ELF-1 (cell line): ENCODE measurements around the gene DCST1.

ENCODE experiments used
- DNase-seq: peaks from one replicate; pipeline ENCODE4 v3.0.0-alpha.2; 2016; ENCODE audit warnings: low read depth, low spot score

The DCST1 gene

DNA sequence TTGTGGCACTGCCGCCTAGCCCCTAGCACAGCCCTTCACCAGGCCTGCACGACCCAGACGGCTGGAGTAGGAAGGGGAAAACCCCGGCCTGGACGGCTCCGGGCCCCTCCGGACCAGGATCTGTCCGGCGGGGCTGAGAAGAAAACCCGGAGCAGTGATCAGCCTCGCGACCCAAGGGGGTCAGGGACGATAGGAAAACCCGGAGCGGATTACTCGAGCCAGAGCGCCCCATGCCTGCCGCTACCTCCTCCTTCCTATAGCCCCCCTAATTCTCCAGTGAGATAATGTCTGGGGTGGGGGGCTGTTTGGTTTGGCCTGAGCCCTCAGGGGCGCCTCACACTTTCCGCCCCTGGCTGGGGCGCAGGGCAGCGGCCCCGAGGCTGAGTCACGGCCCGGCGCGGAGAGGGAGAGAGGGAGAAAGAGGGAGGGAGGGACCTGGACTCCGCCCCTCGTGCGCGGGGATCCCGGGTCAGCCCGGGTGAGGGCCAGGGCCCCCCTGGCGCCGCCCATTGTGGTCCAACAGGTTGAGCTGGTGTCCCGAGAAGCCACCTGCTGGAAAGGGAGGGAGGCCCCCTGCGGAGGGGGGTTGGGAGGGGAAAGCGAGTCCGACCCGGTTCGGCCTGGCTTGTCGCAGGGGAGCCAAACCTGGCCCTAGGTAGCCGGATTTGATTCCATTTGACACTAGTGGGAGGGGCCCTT lies 32.7 kb upstream of the DCST1 start:
- DNase-seq: peak; percentile 97

GRCh38 chr1:155001425-155001674 lies 32.3 kb upstream of the DCST1 start:
- no peak for DNase-seq

- peak; percentile 95 for DNase-seq
Measured at GRCh38 chr1:155001675-155002463, 31.8 kb upstream of the DCST1 start.

- DNase-seq: peak; percentile 45
Measured at GRCh38 chr1:155002464-155003226, 31.0 kb upstream of the DCST1 start, which contains the start of gene ZBTB7B. ZBTB7B (plus strand) TSS chr1:155002802; CDS start chr1:155014661, 11,859 bp downstream.

DNA sequence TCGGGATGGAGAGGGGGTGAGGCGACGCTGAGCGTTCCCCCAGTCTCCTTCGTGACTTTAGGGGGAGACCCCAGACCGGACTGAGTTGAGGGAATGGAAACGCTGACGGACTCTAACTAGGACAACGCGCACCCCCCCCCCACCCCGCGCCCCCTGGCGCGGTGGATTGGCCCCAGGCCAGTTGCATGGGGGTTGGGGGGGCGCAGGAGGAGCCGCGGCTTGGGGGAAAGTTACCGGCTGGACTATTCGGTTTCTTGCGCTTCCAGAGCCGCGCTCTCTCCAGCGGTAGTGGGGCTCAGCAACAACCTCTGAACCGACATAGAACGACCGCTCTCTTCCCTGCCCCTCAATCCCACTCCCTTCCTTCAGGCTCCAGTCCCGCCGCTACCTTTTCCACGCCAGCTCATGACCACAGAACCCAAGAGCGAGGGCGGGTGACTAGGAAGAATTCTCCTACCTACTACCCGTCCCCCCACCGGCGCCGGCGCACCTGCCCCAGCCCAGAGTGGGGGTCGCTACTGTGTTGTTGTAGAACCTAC lies 30.3 kb upstream of the DCST1 start:
- no peak for DNase-seq

GRCh38 chr1:155003766-155004351 lies 29.8 kb upstream of the DCST1 start:
- peak; percentile 36 for DNase-seq

DNA sequence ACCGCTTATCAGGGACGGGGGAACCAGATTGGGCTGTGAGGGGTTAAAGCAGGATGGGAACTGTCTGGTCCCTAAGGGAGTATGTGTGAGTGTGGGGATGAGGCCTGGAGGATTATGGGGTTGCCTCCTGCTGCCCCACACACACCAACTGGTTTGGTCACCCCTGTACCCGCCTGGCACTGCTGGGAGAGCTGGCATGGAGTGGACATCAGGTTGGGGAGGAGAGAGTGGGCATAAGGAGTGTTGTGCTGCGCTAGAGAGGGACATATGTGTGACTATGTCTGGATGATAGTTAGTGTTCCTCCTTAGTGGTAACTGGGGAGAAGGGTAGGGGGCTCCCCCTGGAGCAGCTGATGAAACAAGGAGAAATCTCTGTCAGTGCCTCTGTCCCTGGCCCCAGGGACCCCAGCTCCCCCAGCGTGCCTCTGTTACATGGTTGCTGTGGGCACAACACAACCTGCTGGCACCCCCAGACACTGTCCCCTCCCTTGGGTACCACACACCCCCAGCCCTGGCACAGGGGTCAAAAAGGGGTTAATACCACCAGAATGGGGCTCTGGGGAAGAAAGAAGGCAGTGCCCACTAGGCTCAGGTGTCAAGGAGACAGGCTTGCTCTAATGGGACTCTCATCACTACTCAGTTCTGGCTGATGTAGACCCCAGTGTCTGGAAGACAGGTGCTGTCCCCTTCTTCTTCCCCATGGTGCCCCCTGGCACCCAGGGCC lies 29.1 kb upstream of the DCST1 start:
- no peak for DNase-seq

DNA sequence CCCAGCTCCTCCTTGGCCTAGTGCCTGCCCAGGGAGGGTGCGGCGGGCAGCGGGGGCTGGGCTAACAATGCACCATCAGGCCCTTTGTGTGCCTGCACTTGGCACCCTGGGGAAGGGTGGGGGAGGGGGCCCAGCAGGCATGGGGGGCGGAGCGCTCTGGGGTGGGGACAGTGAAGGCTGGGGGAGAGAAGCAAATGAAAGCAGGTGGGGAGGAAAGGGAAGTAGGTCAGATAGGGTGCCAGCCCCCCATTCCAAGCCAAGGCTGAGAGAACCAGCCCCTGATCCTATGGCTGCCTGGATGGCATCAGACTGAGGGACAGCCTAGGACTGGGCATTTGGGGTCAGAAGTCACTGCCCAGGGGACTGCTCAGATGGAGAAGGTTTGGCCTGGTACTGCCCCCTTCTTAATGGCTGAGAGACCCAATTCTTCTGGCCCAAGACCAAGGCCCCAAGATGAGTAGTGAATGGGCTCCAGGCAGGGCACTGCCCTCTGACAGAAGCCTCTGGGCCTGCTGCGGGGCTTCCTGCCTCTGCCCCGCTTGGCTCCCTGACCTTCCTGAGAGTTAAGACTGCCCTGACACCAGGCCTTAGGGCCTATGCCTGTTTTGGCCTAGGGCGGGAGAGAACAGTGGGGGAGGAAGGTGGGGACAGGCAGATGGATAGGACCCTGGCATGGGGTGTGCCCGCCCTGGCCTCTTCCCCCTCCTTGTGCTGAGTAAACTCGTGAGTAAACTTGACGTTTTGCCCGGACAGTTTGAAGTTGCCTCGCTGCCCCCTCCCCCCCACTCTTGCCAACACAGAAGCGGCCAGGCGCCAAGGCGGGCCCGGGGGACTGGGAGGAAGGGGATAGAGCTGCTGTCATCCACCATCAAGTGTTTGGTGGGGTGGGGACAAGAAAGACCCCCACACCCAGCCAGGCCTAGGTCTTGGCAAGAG lies 28.3 kb upstream of the DCST1 start:
- DNase-seq: no peak

DNA sequence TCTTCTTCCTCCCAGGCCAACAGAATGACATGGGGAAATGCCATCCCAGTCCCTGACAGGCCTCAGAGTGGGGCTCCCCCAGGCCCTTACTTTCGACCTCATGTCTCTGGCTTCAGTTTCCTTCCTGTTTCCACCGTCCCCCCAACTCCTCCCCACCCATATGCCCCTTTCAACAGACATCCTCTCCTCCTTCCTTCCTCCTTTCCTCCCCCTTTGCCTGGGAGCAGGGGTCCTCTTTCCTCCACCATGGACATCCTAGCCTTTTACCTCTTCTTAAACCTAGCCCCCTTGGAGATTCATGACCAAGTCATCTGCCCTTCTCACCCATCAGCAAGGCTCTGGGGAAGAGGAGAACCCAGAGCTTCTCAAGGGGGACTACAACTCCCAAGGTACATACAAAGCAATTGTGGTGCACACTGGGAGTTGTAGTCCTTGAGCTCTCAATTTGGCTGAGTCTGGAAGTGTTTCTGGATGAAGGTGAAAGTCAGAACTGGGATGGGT lies 27.0 kb upstream of the DCST1 start:
- no peak for DNase-seq

GRCh38 chr1:155007251-155007828 lies 26.3 kb upstream of the DCST1 start:
- DNase-seq: no peak

DNA sequence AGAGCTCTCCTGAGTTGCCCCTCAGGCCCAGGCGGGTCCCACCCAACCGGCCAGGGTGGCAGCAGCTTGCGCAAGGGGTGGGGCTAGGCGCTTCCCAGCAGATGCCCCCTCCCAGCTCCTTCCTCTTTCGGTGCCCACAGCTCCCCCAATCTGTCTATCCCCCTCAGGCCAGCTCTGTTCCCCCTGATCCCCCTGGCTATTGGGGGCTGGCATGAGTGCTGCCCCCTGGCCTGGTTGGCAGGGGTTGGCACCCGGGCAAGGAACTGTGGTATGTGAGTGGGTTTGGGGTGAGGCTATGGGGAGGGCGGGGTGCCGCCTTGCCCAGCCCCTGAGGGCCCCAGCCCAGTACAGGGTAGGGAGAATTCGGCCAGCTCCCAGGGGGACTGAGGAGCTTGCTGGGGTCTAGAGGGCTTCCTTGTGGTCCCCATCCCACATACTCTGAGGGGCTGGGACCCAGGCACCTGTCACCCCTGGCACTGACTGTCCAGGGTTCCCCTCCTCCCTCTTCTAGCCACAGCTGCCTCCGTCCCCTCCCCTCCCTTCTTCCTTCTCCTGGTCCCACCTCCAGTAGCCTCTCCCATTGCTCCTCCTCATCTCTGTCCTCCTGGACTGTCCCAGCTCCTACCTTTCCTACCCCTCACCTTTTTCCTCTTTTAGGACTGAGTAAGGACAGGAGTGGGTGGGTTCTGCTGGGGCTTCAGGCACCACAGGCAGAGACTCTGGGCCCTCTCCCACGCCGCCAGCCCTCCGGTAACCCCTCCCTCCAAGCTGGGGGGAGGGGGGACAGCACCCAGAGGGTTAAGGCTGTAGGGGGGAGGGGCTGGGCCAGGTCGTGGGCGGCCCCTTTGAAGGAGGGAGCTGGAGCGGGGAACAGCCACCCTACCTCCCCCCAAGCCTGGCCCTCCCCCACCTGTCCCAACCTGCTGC lies 25.3 kb upstream of the DCST1 start:
- DNase-seq: no peak

- DNase-seq: no peak
Measured at GRCh38 chr1:155009221-155009711, 24.4 kb upstream of the DCST1 start.

- DNase-seq: no peak
Measured at GRCh38 chr1:155009742-155010141, 23.9 kb upstream of the DCST1 start.

GRCh38 chr1:155010211-155010918 lies 23.3 kb upstream of the DCST1 start:
- DNase-seq: no peak

- DNase-seq: no peak
Measured at GRCh38 chr1:155011004-155011416, 22.6 kb upstream of the DCST1 start.

GRCh38 chr1:155011437-155012025 lies 22.1 kb upstream of the DCST1 start:
- no peak for DNase-seq

DNA sequence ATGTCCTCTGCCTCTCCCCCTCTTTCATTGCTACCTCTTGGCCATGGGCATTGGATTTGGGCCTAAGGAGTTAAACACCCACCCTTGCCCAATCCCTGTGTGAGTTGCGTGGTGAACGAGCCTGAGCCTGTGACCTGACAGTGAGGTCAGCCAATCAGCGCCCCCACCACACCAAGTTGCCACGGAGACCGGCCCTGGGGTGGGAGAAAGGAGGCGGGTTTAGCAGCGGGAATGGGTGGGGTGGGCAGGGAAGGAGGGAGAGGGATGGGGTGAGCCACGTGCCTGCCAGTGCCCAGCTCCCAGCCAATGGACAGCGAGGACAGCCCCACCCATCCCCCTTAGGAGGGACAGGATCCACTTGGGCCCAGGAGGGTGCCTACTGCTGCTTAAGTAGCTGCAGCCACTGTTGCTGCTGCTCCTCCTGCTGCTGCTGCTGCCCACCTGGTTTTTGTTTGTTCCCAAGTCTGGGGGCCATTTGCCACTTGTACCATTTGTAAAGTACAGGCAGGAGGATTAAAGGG lies 21.5 kb upstream of the DCST1 start:
- DNase-seq: peak; percentile 73
